ENCODE data around the gene ADAP1. TPM values are rescaled to one million over a fixed set of nuclear protein-coding genes. Genes with fewer than 3 reads are reported as not detected.

The ADAP1 gene
- total RNA-seq, 1 donor: 1.3 TPM

DNA sequence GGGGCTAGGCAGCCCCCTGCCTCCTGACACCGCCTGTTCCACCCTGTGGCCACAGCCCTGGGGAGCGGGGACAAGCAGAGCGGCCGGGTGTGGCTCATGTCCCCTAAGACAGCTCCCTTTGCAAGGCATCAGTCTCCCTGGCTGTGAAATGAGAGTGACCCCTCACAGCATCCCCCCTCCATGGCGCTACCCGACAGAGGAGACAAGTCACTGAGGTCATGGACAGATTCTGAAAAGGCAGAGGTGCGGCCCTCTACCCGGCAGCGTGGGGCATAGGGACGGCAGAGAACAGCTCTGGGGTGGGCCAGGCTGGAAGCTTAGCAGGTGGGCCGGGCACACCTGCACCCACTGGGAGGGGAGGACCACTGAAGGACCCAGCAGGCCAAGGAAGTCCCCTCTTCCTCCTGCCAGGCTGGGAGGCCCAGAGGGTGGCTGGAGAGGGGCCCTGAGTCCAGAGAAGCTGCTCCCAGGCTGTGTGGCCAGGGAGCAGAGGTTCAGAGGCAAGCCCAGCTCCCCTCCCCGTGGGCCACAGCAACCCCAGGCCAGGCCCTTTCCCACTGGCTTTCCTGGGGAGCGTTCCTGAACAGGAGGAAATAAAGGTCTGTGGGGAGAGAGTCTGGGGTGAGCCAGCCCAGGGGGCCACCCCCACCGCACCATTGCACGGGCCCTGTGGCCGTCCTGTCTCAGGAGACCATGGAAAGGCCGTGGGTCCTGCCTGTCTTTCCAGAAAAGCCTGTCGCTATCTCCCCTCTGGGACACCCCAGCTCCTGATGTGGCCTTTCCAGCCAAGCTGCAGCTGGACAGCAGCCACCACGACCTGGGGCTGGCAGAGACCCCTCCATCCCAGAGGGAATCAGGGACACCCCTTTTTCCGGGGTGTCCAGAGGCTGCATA, 1.7 kb downstream of the ADAP1 start:
- no peak overlapping the region for H3K4me3 ChIP-seq (ENCODE audit: low read depth, low read length)
- no peak for DNase-seq (ENCODE audit: low read depth)
- TF ChIP-seq, protein P1, sequence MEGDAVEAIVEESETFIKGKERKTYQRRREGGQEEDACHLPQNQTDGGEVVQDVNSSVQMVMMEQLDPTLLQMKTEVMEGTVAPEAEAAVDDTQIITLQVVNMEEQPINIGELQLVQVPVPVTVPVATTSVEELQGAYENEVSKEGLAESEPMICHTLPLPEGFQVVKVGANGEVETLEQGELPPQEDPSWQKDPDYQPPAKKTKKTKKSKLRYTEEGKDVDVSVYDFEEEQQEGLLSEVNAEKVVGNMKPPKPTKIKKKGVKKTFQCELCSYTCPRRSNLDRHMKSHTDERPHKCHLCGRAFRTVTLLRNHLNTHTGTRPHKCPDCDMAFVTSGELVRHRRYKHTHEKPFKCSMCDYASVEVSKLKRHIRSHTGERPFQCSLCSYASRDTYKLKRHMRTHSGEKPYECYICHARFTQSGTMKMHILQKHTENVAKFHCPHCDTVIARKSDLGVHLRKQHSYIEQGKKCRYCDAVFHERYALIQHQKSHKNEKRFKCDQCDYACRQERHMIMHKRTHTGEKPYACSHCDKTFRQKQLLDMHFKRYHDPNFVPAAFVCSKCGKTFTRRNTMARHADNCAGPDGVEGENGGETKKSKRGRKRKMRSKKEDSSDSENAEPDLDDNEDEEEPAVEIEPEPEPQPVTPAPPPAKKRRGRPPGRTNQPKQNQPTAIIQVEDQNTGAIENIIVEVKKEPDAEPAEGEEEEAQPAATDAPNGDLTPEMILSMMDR (IDR thresholded peaks at IDR 0.05; ENCODE audit: insufficient read depth, low read depth, low read length): no peak

DNA sequence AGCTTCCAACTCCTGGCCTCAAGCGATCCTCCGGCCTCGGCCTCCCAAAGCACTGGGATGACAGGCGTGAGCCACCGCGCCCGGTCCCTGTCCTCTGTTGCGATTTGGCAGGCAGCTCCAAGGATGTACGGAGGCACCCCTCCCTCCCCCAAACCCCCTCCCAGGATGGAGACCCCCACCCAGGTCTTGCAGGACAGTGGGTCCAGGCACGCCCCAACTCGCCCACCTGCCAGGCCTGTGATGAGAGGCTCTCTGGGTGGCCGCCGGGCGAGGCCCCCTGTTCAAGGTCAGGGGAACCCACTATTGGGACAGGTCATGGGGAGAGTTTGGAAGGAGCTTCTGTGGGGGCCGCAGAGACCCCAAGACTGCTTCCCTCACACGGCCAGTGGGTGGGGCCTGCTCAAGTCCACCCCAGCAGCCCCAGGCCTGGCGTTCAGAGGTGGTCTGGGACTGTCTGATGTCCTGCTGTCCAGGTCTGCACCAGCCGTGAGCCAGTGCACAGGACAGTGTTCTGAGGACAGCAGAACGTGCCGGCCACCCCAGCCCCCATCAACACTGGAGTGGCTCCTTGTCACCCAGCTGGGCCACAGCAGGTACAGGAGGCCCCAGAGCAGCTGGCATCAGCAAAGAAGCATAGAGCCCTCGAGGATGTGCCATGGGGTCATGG, 2.5 kb downstream of the ADAP1 start:
- no peak overlapping the region for H3K4me3 ChIP-seq (ENCODE audit: low read depth, low read length)
- no peak for DNase-seq (ENCODE audit: low read depth)
- TF ChIP-seq, protein P1 (IDR thresholded peaks at IDR 0.05; ENCODE audit: insufficient read depth, low read depth, low read length): no peak

DNA sequence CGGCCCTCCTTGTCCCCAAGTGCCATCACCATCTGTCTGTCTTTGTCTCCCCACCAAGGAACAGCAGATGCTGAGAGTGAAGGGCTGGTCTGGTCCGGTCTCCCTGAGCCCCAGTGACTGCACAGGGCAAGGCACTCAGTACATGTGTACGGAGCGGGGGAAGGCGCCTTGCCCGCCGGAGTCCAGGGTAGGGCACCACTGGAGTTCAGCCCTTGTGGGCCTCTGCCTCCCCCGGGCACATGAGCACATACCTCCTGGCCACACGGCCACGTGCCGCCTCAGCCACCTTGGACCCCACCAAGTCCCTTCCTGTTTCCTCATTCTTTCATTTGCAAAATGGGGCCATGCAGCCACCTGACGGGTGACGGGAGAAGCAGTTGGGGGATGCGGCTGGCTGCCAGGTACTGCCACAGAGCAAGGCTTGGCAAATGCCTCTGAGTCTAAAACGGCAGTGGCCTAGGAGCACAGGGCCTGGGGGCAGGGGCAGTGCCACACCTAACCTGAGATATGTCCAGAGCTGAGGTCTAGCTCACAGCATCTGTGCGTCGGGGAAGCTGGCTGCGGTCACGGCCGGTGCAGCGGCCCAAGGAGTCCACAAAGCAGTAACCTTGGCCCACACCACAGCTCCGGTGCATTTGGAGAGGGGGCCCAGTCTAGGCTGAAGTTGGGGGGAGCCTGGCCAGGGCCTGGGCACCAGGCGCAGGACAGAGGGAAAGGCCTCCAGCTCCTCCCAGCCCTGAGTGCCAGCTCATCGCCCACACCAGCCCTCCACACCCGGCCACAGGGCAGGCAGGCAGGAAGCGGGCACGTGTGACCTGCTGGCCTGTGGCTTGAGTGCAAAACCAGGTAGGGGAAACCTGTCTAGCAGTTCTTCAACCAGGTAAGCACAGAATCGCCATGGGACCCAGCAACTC, 5.2 kb downstream of the ADAP1 start:
- no peak for DNase-seq (ENCODE audit: low read depth)
- H3K4me3 ChIP-seq (ENCODE audit: low read depth, low read length): no peak overlapping the region
- TF ChIP-seq, protein P1 (IDR thresholded peaks at IDR 0.05; ENCODE audit: insufficient read depth, low read depth, low read length): no peak

DNA sequence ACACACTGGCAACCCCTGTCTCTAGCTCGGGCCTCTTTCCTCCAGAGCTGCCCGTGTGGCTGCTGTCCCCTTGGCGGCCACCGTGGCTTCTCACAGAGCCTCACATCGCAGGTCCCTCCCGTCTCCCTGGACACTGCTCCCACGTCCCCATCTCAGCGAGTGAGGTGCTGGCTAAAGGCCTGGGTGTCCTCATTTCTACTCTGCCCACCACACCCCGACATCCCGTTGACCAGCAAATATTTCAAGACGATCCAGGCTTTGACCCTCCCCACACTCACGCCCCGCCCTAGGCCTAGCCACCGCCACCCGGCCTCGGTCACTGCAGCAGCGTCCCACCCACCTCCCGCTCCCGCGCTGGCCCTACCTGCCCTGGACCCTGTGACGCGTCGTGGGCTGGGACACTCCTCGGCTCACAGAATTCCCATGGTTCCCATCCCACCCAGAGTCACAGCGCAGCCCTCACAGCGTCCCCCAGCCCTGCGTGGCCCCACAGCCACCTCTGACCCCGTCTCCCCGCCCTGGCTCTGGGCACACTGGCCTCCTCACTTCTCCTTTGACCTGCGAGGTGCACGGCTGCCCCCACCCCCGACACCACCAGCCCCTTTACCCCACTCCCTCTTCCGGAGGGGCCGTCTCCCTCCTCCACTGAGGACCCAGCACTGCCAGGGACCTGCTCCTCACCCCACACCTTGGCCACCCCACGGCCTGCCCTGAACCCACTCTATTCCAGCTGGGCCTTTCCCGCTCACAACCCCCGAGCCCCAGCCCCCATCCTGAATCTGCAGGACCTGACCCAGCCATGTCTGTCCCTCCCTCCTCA, 6.9 kb downstream of the ADAP1 start:
- H3K4me3 ChIP-seq (ENCODE audit: low read depth, low read length): no peak overlapping the region
- no peak for DNase-seq (ENCODE audit: low read depth)
- TF ChIP-seq, protein P1 (IDR thresholded peaks at IDR 0.05; ENCODE audit: insufficient read depth, low read depth, low read length): no peak

DNA sequence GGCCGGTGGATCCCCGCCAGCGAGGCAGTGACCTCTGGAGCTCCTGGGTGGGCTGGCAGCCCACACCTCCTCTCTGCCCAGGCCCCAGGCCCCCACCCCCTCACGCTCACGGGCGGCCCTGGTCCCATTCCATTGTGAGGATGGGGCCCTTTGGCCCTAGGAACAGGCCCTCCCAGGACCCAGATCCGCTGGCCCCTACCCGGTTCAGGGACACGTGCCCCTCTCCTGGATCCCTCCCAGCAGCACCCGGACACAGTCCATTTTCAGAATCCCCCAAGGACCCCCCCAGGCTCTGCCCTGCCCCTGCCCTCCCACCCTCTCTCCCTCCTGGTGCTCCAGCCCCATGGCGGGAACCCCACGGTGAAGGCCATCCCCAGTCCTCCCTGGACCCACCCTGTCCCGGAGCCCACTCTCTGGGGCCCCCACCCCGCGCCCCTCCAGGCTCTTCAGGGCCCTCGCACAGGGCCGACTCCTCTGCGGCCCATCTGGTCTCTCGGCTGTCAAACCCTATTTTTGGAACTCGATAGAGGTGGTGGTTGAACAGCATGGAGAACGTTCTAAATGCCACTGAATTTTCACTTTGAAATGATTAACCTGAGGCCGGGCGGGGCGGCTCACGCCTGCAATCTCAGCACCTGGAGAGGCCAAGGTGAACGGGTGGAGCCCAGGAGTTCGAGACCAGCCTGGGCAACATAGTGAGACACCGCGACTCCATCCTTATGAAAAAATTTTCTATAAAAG, 8.1 kb downstream of the ADAP1 start:
- TF ChIP-seq, protein P1 (IDR thresholded peaks at IDR 0.05; ENCODE audit: insufficient read depth, low read depth, low read length): no peak
- no peak for DNase-seq (ENCODE audit: low read depth)
- no peak overlapping the region for H3K4me3 ChIP-seq (ENCODE audit: low read depth, low read length)

Data from fibroblast of villous mesenchyme (primary cell).